Measurements from ENCODE around the gene CD68. TPM values are rescaled to one million over a fixed set of nuclear protein-coding genes. Genes with fewer than 3 reads are reported as not detected.

CD68 gene
- total RNA-seq, 3 donors from 2014 or later, result 49.8 to 220 (median 70.5) TPM

DNA sequence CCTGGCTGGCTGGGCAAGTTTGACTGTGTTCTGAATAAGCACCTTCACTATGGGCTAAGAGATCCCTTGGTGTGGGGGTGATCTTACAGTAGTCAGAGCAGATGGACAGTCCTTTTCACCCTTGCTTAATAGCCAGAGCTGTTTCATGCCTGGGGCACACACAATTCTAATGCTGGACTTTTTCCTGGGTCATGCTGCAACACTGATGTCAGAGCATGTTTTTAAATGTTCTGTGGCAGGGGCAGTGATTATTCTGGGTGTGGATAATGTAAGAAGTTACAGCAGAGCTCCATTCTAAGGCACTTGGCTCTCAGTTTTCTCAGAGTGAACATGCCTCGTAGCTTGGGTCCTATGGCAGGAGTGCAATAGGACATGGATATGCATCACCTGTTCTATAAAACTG lies 4.0 kb upstream of the CD68 start:
- intact Hi-C loops (cut with DNase I; ENCODE audit: low total_unique reads), result no loop called here
- TF ChIP-seq POLR2A (IDR thresholded peaks at IDR 0.05) (no peak), POLR2AphosphoS5 (IDR thresholded peaks at IDR 0.05) (no peak)
- TF ChIP-seq, protein P1, sequence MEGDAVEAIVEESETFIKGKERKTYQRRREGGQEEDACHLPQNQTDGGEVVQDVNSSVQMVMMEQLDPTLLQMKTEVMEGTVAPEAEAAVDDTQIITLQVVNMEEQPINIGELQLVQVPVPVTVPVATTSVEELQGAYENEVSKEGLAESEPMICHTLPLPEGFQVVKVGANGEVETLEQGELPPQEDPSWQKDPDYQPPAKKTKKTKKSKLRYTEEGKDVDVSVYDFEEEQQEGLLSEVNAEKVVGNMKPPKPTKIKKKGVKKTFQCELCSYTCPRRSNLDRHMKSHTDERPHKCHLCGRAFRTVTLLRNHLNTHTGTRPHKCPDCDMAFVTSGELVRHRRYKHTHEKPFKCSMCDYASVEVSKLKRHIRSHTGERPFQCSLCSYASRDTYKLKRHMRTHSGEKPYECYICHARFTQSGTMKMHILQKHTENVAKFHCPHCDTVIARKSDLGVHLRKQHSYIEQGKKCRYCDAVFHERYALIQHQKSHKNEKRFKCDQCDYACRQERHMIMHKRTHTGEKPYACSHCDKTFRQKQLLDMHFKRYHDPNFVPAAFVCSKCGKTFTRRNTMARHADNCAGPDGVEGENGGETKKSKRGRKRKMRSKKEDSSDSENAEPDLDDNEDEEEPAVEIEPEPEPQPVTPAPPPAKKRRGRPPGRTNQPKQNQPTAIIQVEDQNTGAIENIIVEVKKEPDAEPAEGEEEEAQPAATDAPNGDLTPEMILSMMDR (IDR thresholded peaks at IDR 0.05), result no peak
- H3K4me1 ChIP-seq, result peaks cover 13 to 16% of the 10 kb centered on the region in 2 donors
- peak overlapping the region in 2 of 3 donors; percentile 2 to 92 for H3K4me3 ChIP-seq
- H3K36me3 ChIP-seq, result peaks cover 16% of the 10 kb centered on the region
- H3K27ac ChIP-seq, result peak overlapping the region; percentile 98
- no peak for DNase-seq (ENCODE audit: low spot score in 2 of 2)
- no peaks in the 10 kb centered on the region for H3K27me3 ChIP-seq
- H3K9me3 ChIP-seq, result no peaks in the 10 kb centered on the region

DNA sequence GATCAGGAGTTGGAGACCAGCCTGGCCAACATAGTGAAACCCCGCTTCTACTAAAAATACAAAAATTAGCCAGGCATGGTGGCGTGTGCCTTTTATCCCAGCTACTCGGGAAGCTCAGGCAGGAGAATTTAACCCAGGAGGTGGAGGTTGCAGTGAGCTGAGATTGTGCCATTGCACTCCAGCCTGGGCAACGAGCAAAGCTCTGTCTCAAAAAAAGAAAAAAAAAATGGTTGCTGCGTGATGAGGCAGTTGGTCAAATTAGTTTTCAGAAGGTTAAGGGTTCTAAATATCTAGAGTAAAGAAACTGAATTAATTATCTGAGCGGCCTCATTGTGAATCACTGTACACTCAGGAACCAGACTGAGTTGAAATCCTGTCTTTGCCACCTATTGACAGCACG lies 3.5 kb upstream of the CD68 start:
- Histone ChIP-seq H3K27me3 (no peaks in the 10 kb centered on the region), H3K36me3 (peaks cover 16% of the 10 kb centered on the region), H3K27ac (peak overlapping the region in 1 of 2 donors; percentile 98), H3K4me1 (peaks cover 13 to 16% of the 10 kb centered on the region in 2 donors), H3K9me3 (no peaks in the 10 kb centered on the region), H3K4me3 (peak overlapping the region in 2 of 3 donors; percentile 2 to 92)
- no peak for DNase-seq (ENCODE audit: low spot score in 2 of 2)
- intact Hi-C loops (cut with DNase I; ENCODE audit: low total_unique reads), result no loop called here
- TF ChIP-seq POLR2AphosphoS5 (IDR thresholded peaks at IDR 0.05), result no peak
- no peak for TF ChIP-seq POLR2A (IDR thresholded peaks at IDR 0.05)
- TF ChIP-seq, protein P1 (IDR thresholded peaks at IDR 0.05), result no peak

GRCh38 chr17:7576432-7576937 lies 3.0 kb upstream of the CD68 start:
- Histone ChIP-seq H3K36me3 (peaks cover 16% of the 10 kb centered on the region), H3K27ac (no peak overlapping the region), H3K4me3 (no peak overlapping the region), H3K9me3 (no peaks in the 10 kb centered on the region), H3K27me3 (no peaks in the 10 kb centered on the region), H3K4me1 (peaks cover 13 to 16% of the 10 kb centered on the region in 2 donors)
- TF ChIP-seq POLR2A (IDR thresholded peaks at IDR 0.05) (no peak), POLR2AphosphoS5 (IDR thresholded peaks at IDR 0.05) (no peak)
- TF ChIP-seq, protein P1 (IDR thresholded peaks at IDR 0.05), result no peak
- intact Hi-C loops (cut with DNase I; ENCODE audit: low total_unique reads), result no loop called here
- DNase-seq (ENCODE audit: low spot score in 2 of 2), result no peak

DNA sequence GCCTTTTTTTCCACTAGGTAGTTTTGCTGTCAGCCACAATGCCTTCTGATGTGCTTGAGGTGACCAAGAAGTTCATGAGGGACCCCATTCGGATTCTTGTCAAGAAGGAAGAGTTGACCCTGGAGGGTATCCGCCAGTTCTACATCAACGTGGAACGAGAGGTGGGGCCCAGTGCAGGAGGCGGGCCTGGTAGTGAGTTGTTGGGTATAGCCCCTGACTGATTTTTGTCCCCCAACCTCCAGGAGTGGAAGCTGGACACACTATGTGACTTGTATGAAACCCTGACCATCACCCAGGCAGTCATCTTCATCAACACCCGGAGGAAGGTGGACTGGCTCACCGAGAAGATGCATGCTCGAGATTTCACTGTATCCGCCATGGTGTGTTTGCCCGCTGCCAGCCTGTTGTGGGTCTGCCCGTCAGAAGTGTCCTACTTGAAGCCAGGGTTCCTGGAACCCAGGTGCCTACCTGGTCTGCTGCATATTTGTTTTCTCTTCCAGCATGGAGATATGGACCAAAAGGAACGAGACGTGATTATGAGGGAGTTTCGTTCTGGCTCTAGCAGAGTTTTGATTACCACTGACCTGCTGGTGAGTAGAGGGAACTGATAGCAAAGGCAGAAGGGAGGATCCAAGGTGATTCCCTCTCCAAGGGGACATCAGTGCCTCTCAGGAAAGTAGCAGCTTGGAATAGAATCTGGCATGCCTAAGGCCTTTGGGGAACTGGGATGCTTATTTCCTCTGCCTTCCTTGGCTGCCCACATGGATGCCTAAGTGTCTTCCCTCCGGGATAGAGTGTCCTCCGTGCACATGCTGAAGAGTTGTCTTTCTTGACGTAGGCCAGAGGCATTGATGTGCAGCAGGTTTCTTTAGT lies 1.9 kb upstream of the CD68 start:
- no peaks in the 10 kb centered on the region for H3K9me3 ChIP-seq
- TF ChIP-seq POLR2A (IDR thresholded peaks at IDR 0.05) (no peak), POLR2AphosphoS5 (IDR thresholded peaks at IDR 0.05) (no peak)
- TF ChIP-seq, protein P1 (IDR thresholded peaks at IDR 0.05), result no peak
- peak overlapping the region; percentile 87 to 99 for H3K27ac ChIP-seq
- no peaks in the 10 kb centered on the region for H3K27me3 ChIP-seq
- no peak overlapping the region for H3K4me3 ChIP-seq
- peaks cover 16% of the 10 kb centered on the region for H3K36me3 ChIP-seq
- intact Hi-C loops (cut with DNase I; ENCODE audit: low total_unique reads), result no loop called here
- no peak for DNase-seq (ENCODE audit: low spot score in 2 of 2)
- H3K4me1 ChIP-seq, result peaks cover 18 to 20% of the 10 kb centered on the region in 2 donors
